BE2C (cell line): ENCODE results near the gene TCOF1.

Experiments used
- DNase-seq: peaks from one replicate; pipeline ENCODE4 v3.0.0-alpha.2; 2020
- H3K27me3 ChIP-seq: fragments of 250-450 bp; sonication (Bioruptor Pico); 2 replicates; pipeline ENCODE4 v1.5.1; 2020; ENCODE audit warnings: mild to moderate bottlenecking
- H3K36me3 ChIP-seq: fragments of 250-450 bp; sonication (Bioruptor Pico); 2 replicates; pipeline ENCODE4 v1.5.1; 2020; ENCODE audit warnings: mild to moderate bottlenecking
- H3K4me1 ChIP-seq: fragments of 250-450 bp; sonication (Bioruptor Pico); 2 replicates; pipeline ENCODE4 v1.5.1; 2020
- H3K4me3 ChIP-seq: 2 replicates; pipeline ENCODE4 v1.5.1; 2011; ENCODE audit warnings: low read depth, low read length
- H3K9me3 ChIP-seq: fragments of 250-450 bp; sonication (Bioruptor Pico); 2 replicates; pipeline ENCODE4 v1.5.1; 2020
- CTCF ChIP-seq: IDR thresholded peaks from 2 replicates; pipeline ENCODE4 v1.5.1; 2012; ENCODE audit warnings: mild to moderate bottlenecking, low read depth, low read length

TCOF1 gene

DNA sequence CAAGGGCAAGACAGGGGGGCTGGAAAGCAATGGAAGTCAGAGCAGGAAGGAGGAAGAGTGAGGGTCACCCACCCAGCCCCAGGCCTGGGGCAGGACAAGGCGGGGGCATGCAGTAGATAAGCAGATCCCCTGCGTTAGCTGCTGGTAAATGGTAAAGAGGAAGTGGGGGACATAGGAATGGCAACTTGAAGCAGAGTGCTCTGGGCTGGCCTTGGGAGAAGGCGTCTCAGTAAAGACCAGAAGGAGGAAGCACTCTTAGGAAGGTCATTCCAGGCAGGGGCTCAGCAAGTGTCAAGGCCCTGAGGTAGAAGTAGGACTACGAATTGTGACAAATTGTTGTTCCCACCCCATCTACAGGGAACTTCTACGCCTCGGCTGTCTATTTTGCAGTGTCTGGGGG is 15.1 kb downstream of the TCOF1 start:
- Histone ChIP-seq H3K9me3 (no peaks in the 10 kb centered on the region), H3K4me1 (no peaks in the 10 kb centered on the region), H3K27me3 (no peaks in the 10 kb centered on the region), H3K4me3 (no peak overlapping the region), H3K36me3 (peaks cover 100% of the 10 kb centered on the region)
- TF ChIP-seq CTCF, result no peak
- DNase-seq, result no peak

DNA sequence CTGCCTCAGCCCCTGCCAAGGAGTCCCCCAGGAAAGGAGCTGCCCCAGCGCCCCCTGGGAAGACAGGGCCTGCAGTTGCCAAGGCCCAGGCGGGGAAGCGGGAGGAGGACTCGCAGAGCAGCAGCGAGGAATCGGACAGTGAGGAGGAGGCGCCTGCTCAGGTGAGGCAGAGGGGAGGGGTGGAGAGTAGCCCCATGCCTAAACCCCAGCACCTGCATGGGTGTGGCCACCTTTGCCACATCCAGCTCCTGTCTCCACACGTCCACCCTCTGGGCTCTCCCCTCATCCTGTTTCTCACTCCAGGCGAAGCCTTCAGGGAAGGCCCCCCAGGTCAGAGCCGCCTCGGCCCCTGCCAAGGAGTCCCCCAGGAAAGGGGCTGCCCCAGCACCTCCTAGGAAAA is 17.2 kb downstream of the TCOF1 start:
- H3K4me3 ChIP-seq, result no peak overlapping the region
- H3K36me3 ChIP-seq, result peaks cover 100% of the 10 kb centered on the region
- no peak for DNase-seq
- H3K9me3 ChIP-seq, result no peaks in the 10 kb centered on the region
- H3K4me1 ChIP-seq, result no peaks in the 10 kb centered on the region
- TF ChIP-seq CTCF, result no peak
- H3K27me3 ChIP-seq, result no peaks in the 10 kb centered on the region

- H3K4me3 ChIP-seq, result no peak overlapping the region
- H3K36me3 ChIP-seq, result peaks cover 99% of the 10 kb centered on the region
- H3K27me3 ChIP-seq, result no peaks in the 10 kb centered on the region
- DNase-seq, result no peak
- TF ChIP-seq CTCF, result no peak
- H3K4me1 ChIP-seq, result no peaks in the 10 kb centered on the region
- H3K9me3 ChIP-seq, result no peaks in the 10 kb centered on the region
These were observed 19.6 kb downstream of the TCOF1 start for GRCh38 chr5:150376799-150377771.

DNA sequence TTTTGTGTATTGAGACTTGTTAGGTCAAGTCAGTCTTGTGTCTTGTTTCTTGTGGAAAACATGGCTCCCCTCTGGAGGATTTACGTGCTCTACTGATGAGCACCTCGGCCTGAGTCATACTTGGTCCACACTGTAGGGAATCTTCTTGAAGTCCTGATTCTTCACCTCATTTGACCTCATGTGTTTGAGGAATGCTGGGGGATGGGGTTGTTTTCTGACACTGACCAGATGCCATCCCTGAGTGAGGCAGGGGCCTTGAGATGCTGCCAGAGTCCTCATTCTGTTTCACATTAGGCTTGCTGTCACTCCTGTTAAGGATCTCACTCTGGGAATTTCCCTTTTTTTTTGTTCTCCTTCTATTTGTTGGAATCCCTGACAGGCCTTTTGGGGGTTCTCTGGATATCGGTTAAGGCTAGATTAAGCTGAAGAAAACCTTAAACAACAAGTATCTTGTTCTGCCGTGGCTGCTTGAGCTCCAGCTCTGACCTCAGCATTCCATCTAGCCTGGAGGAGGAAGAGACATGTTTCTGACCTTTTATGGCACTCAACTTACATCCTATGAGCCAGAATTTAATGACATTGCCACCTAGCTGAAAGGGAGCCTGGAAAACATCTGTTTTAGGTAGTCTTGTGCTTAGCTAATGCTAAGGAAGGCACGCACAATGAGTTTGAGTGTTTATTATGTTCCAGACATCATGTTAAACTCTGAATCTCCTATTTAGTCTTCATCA is 20.6 kb downstream of the TCOF1 start:
- DNase-seq, result no peak
- Histone ChIP-seq H3K4me1 (no peaks in the 10 kb centered on the region), H3K4me3 (no peak overlapping the region), H3K36me3 (peaks cover 99% of the 10 kb centered on the region), H3K9me3 (no peaks in the 10 kb centered on the region), H3K27me3 (no peaks in the 10 kb centered on the region)
- TF ChIP-seq CTCF, result no peak

- Histone ChIP-seq H3K4me3 (no peak overlapping the region), H3K36me3 (peaks cover 81% of the 10 kb centered on the region), H3K4me1 (no peaks in the 10 kb centered on the region), H3K9me3 (no peaks in the 10 kb centered on the region), H3K27me3 (no peaks in the 10 kb centered on the region)
- no peak for TF ChIP-seq CTCF
- DNase-seq, result no peak
These were observed 27.2 kb downstream of the TCOF1 start for GRCh38 chr5:150384701-150385100.
